ENCODE results near the gene TNS4.

GRCh38 chr17:40468560-40468959 is 32.9 kb downstream of the TNS4 start:
- TF ChIP-seq SP1 (IDR thresholded peaks at IDR 0.05) = no peak
- no peak for TF ChIP-seq PKNOX1 (IDR thresholded peaks at IDR 0.05)
- TF ChIP-seq FOXA1 (IDR thresholded peaks at IDR 0.05) = no peak
- no peak for TF ChIP-seq CTBP1 (IDR thresholded peaks at IDR 0.05; ENCODE audit: borderline replicate concordance)
- no peak for TF ChIP-seq FOXM1 (IDR thresholded peaks at IDR 0.05; ENCODE audit: borderline replicate concordance)
- TF ChIP-seq ELF4 (IDR thresholded peaks at IDR 0.05) = no peak
- TF ChIP-seq LEF1 (IDR thresholded peaks at IDR 0.05; ENCODE audit: borderline replicate concordance) = no peak
